ENCODE results near the gene DGAT2.

The DGAT2 gene

DNA sequence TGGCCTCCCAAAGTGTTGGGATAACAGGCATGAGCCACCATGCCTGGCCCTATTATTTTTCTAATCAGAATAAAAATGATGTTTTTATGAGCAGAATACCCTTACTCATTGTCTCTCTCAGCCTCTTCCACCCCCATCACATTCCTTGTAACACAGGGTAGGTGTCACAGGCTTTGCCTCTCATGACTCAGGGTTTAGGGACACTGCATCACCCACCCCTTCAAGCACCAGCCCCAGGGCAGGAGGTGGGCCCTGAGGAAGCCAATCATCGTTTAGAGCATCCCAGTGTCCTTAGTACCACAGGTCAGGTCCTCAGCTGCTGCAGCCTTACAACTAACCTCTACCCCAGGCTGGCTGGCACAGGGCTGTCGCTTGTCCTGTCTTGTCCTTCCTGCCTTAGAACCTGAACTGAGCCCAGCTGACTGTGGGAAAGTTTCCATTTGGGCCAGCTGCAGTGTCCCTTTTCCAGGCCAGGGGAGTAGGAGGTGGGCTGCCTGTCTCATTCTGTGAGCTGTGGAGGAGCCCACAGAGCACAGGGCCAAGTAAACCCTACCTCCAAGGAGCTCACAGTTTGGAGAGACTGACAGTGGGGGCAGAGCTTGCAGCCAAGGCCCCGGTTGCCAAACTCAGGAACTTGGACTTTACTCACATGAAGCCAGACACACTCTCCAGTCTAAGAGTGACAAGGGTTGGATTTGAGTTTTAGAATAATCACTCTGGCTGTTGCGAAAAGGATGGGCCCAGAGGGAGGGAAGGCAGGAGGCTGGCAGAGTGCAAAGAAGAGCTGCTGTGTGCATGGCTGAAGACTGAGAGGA, 26.9 kb downstream of the DGAT2 start:
- DNase-seq (ENCODE audit: low read depth), result no peak
- no peak overlapping the region for H3K4me3 ChIP-seq (ENCODE audit: low read depth, low read length)

DNA sequence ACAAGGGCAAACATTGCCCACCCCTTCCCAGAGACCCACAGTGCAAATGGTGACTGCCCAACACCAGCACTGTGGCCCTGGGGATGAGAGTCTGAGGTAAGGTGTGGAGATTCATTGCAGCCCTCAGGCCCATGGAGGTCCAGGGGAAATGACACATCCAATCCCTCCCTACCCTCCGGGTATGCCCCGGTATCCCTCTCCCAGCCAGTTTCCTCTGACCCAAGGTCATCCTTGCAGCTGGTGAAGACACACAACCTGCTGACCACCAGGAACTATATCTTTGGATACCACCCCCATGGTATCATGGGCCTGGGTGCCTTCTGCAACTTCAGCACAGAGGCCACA, 27.5 kb downstream of the DGAT2 start:
- no peak overlapping the region for H3K4me3 ChIP-seq (ENCODE audit: low read depth, low read length)
- DNase-seq (ENCODE audit: low read depth), result no peak

DNA sequence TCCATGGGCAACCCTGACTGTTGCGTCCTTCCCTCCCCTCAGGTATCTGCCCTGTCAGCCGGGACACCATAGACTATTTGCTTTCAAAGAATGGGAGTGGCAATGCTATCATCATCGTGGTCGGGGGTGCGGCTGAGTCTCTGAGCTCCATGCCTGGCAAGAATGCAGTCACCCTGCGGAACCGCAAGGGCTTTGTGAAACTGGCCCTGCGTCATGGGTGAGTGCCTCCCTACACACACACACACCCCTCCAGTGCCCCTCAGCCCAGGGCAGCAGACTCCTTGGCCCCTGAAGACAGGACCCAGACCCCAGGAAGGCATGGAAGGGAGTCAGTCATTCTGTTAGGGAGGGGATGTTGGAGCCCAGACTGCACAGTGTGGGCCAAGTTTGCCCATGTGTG, 28.5 kb downstream of the DGAT2 start:
- no peak for DNase-seq (ENCODE audit: low read depth)
- no peak overlapping the region for H3K4me3 ChIP-seq (ENCODE audit: low read depth, low read length)

DNA sequence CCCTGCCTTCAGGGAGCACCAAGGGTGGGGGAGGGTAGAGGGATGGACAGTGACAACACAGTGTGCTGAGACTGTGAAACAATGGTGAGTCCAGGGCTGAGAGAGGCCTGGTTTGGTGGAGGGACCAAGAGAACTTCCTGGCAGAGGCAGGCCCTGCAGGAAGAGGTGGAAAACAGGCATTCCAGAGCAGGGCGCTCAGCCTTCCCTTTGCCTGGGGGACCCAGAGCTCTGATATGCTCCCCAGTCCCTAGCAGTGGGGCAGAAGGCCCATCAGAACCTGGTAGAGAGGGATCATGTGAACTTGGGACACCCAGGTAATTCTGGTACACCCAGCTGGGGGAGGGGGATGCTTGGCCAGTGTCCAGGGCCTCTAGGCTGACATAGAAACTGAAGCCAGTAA, 29.2 kb downstream of the DGAT2 start:
- DNase-seq (ENCODE audit: low read depth), result no peak
- no peak overlapping the region for H3K4me3 ChIP-seq (ENCODE audit: low read depth, low read length)

DNA sequence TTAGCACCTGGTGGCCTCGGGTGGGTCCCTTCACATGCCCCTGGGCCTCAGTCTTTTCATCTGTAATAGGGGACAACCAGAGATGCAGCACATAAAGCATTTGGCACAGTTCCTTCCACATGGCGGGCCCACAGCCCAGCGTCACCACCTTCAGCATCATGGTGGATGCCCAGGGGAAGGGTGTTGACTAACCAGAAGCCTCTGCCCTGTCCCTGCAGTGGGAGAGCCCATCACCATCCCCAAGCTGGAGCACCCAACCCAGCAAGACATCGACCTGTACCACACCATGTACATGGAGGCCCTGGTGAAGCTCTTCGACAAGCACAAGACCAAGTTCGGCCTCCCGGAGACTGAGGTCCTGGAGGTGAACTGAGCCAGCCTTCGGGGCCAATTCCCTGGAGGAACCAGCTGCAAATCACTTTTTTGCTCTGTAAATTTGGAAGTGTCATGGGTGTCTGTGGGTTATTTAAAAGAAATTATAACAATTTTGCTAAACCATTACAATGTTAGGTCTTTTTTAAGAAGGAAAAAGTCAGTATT, 31.6 kb downstream of the DGAT2 start:
- no peak for DNase-seq (ENCODE audit: low read depth)
- no peak overlapping the region for H3K4me3 ChIP-seq (ENCODE audit: low read depth, low read length)

DNA sequence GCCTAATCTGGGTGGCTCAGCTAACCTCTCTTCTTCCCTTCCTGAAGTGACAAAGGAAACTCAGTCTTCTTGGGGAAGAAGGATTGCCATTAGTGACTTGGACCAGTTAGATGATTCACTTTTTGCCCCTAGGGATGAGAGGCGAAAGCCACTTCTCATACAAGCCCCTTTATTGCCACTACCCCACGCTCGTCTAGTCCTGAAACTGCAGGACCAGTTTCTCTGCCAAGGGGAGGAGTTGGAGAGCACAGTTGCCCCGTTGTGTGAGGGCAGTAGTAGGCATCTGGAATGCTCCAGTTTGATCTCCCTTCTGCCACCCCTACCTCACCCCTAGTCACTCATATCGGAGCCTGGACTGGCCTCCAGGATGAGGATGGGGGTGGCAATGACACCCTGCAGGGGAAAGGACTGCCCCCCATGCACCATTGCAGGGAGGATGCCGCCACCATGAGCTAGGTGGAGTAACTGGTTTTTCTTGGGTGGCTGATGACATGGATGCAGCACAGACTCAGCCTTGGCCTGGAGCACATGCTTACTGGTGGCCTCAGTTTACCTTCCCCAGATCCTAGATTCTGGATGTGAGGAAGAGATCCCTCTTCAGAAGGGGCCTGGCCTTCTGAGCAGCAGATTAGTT, 32.3 kb downstream of the DGAT2 start:
- DNase-seq (ENCODE audit: low read depth), result no peak
- no peak overlapping the region for H3K4me3 ChIP-seq (ENCODE audit: low read depth, low read length)

DNA sequence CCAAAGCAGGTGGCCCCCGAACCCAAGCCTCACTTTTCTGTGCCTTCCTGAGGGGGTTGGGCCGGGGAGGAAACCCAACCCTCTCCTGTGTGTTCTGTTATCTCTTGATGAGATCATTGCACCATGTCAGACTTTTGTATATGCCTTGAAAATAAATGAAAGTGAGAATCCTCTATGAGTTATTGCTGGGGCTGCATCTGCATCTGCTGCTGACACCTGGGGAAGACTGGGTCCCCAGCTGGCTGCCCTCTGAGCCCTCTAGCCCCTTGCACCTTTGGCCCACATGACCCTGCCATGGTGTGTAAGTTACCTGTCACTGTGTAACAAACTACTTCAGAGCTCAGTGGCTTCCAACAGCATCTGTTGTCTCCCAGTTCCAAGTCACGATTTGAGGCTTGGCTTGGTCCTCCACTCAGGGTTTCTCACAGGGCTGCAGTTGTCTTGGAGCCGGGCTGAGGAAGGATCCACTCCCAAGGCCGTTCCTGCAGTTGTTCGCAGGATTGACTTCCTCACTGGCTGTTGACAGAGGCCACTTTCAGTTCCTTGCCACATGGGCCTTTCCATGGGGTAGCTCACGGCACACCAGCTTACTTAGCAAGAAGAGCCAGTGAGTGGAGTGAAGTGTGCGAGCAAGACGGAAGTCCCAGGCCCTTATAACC, 32.9 kb downstream of the DGAT2 start:
- no peak for DNase-seq (ENCODE audit: low read depth)
- H3K4me3 ChIP-seq (ENCODE audit: low read depth, low read length), result no peak overlapping the region

DNA sequence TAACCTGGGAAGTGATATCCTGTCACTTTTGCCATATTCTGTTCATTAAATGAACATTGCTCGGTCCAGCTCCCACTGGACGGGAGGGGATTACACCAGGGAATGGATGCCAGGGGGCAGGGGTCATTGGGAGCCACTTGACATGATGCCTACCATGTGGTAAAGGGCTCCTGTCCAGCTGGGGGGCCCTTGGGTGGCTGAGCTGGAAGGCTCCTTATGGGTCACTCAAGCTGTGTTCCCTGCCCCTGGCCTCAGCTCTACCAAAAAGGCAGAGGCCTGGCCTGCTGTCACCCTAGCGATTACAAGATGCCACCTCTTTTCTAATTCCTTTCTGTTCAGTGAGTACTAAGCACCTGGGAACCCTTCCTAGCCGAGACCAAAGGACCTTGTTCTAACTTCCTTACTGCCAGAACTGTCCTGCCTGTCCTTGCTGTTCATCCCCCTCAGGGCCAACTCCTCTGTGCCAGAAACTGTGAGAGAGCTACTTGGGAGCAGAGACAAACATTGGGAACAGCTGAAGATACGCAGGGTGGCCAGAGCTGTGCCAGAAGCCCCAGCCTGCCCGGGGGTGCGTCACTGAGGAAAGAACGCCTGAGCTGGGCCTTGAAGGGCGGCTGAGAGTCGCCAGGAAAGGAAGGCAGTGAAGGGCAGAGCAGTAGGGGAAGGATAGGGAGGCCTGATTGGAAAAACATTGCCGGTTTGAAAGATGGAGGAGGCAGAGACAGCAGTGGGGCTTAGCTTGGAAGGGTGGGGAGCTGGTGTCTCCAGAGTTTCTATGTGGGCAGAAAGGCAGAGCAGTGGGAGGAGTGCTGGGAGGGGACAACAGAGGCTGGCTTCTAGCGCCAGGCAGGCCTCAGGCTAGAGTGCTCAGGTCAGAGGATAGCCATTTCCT, 33.7 kb downstream of the DGAT2 start:
- no peak overlapping the region for H3K4me3 ChIP-seq (ENCODE audit: low read depth, low read length)
- no peak for DNase-seq (ENCODE audit: low read depth)

DNA sequence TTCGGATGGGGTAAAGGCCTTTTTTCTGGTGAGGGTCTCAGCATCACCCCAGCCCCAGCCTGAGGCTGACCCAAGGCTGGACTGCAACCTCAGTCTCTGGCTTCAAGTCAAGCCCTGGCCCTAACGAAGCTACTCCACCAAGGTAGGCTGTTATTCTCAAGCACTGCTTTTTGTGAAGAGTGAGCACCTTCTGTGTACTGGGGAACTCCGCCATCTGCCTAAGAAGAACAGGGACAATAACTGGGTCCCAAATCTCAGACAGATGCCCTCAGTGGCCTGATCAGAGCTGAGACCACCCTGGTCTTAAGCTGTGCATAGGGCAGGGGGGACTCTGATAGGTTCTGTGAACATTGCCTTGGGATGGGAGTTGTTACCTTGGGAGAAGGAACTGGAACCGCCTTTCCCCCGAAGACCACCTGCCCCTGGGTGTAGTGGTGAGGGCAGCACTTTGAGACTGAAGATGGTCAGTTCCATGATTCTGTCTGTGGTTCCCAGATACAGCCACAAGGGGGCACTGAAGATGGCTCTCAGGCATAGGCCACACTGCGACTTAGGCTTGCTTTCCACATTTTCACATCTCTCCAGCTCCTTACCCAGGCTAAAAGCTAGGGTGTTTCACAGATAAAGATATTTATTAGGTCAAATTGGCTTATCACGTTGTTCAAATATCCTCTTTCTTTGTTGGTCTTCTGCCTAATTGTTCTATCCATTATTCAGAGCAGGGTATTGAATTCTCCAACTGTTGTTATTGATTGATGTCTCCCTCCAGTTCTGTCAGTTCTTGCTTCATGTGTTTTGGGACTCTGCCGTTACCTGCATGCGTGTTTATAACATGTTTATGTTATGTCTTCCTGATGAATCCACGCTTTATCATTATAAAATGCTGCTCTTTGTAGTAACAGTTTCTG, 34.6 kb downstream of the DGAT2 start:
- H3K4me3 ChIP-seq (ENCODE audit: low read depth, low read length), result no peak overlapping the region
- DNase-seq (ENCODE audit: low read depth), result no peak

DNA sequence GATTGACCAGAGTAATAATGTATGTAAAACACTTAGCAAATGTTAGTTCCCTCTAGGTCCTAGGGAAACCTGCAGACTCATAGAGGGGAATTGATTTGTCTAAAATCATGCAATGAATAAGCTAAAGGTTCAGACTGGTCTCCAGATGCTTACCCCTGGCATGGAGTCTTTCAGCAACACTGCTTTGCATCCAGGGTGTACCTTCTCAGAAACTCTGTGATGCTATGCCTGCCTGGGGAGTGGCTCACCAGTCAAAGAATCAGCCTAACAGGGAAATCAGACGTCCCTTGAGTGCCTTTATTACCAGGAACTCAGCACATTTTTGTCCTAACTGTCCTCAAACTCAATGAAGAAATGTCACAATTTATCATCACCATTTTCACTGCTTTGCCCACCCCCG, 40.5 kb downstream of the DGAT2 start:
- no peak overlapping the region for H3K4me3 ChIP-seq (ENCODE audit: low read depth, low read length)
- DNase-seq (ENCODE audit: low read depth), result no peak

DNA sequence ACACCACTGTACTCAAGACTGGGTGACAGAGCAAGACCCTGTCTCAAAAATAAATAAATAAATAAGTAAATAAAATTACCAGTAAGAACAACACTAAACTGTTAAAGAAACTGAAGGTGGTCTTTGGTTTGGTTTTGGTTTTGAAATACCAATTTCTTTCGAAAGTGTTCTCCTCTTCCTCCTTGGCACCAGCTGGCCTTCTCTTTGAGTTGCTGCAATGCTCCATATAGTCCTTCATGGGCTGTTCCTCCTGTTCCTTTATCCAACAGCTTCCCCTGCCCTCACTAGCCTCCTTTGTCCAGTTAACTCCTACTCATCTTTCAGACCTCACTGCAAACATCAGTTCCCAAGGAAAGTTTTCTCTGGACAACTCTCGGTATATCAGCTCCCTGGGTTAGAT, 41.4 kb downstream of the DGAT2 start:
- DNase-seq (ENCODE audit: low read depth), result no peak
- no peak overlapping the region for H3K4me3 ChIP-seq (ENCODE audit: low read depth, low read length)

DNA sequence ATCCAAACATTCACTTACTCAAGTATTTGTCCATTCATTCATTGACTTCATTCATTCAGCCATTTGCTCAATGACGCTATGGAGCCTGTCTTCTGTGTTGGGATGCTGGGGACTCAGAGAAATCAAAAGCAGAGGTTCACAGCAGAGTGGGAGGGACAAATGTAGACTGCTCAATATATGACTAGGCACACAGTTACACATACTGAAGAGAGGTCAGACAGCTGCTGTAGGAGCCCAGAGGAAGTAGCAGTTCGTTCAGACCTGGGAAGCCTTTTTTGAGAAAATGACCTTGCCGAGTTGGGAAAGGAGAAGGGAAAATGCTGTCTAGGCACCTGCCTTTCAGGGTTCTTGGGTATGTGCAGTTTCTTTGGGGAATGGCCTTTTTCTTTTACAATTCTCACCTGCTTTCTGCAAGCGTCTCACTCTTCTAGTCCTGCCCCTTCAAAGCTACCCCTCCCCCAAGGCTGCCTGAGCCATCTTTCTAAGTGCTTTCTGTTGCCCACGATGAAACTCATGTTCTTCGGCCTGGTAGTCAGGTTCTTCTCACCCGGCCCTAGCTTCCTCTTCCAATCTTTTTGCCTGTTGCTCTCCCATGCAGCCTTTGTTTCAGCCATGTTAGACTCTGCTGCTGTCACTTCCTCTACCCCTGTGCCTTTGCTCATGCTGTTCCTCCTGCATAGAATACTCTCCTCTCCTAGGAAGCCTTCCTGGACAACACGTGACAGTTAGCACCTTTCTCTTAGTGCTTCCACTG, 42.2 kb downstream of the DGAT2 start:
- DNase-seq (ENCODE audit: low read depth), result no peak
- H3K4me3 ChIP-seq (ENCODE audit: low read depth, low read length), result no peak overlapping the region

DNA sequence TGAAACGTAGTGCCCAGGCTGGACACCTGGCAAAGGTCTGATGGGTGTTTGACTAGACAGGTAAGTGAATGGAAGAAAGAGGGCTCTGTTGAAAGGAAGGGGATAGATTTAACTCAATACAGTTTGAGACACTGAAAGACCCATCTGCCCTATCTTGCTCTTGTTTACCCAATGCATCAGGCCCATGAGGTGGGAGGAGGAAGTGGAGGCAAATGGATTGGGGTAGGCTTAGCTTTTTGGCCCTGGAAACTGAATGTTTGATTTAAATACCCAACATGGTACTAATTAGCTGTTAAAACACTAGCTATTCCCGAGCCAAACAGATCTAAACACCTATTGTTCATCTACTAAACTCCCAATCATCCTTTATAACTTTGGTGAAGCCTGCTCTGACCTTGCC, 42.9 kb downstream of the DGAT2 start:
- no peak overlapping the region for H3K4me3 ChIP-seq (ENCODE audit: low read depth, low read length)
- DNase-seq (ENCODE audit: low read depth), result no peak

DNA sequence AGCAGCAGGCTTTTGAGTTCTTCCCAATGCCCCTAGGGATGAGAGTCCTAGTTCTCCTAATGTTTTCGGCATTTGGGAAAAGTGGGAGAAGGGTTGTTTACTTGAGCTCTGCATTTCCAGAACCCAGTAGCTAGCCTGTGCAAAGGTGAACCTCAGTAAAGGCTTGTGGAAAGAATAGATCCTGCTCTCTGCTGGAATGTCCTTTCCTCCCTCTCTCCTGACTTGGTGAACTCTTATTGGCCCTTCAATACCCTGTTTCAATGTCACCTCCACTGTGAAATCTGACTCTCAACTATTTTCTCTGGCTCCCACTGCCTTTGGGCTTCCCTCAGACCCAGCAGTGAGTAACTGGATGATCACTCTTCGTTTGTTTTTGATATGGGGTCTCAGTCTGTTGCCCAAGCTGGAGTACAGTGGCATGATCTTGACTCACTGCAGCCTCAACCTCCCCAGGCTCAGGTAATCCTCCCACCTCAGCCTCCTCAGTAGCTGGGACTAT, 44.0 kb downstream of the DGAT2 start:
- H3K4me3 ChIP-seq (ENCODE audit: low read depth, low read length), result no peak overlapping the region
- no peak for DNase-seq (ENCODE audit: low read depth)

DNA sequence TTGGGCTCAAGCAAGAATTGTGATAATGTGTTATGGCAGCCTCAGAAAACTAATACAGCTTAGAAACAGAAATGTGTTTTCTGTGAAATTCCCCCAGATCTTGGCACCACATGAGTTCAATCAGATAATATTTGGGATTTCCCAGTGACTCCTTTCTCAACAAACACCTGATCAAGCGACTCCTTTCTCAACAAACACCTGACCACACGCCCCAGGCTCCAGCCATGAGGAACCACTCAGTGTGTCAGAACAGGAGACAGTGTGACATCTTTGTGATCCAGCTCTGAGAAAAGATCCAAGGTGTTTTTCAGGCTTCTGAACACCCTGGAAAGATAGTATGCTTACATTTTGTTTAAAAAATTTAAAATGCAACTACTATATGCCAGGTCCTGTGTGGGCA, 44.5 kb downstream of the DGAT2 start:
- H3K4me3 ChIP-seq (ENCODE audit: low read depth, low read length), result no peak overlapping the region
- no peak for DNase-seq (ENCODE audit: low read depth)

DNA sequence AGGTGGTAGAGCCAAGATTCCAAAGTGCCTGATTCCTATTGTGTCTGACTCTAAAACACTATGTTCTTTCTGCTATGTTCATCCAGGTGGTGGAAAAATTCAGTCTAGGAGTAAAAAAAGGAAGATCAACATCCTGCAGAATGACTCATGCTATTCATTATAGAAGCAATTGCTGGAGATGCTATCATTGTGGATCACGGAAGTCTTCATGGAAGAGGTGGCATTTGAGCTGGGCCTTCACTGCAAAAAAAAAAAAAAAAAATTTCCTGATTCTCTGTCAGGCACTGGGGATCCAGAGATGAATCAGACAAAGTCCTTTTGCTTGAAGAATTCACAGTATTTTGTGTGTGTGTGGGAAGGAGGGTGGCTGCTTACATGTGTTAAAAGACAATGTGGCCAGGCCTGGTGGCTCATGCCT, 45.1 kb downstream of the DGAT2 start:
- no peak for DNase-seq (ENCODE audit: low read depth)
- H3K4me3 ChIP-seq (ENCODE audit: low read depth, low read length), result no peak overlapping the region

DNA sequence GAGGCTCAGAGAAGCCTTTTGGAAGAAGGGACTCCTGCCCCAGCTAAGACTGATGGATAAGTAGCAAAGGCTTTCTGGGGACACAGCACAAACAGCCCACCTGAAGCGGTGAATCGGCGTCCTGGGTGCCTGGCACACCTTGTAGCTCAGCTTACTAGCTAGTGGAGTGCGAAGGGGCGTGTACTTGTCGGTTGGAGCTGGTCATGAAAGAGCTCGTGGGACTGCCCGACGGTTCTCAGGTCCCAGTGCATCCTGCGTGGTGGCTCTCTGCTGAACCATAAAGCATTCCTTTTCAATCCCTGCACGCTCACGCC, 45.7 kb downstream of the DGAT2 start:
- DNase-seq (ENCODE audit: low read depth), result no peak
- H3K4me3 ChIP-seq (ENCODE audit: low read depth, low read length), result peak overlapping the region; percentile 95

All from skeletal muscle cell (primary cell).